GM18526 (cell line): Measurements from ENCODE around the gene SYK.

Source experiments
- POLR2A ChIP-seq: IDR thresholded peaks from 3 replicates; pipeline ENCODE4 v1.6.1; 2011; ENCODE audit not compliant: insufficient read length; ENCODE audit errors: extremely low read depth

Gene SYK

DNA sequence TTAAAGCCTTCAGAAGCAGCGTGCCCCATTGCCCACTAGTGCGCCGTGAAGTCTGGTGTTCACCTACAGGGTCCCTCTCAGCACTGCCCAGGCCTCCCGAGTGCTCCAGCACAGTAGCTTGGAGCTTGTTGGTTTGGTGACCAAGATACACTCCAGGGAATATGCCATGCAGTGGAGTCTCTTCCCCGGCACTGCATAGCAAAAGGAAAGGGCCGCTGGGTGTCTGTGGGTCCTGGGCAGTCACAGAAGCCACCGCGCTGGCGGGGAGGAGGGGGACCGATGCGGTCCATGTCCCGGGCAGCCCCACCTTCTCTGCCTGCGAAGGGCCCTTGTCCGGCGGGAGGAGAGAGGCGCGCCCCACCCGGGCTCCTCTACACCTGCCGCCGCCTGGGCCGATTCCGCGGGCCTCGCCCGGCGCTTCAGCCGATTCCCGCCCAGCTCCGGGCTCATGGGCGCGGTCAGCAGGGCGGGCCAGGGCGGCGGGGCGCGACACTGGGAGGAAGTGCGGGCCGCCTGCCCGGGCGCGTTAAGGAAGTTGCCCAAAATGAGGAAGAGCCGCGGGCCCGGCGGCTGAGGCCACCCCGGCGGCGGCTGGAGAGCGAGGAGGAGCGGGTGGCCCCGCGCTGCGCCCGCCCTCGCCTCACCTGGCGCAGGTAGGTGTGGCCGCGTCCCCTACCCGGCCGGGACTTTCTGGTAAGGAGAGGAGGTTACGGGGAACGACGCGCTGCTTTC, at the start of gene SYK:
Gene SYK, plus strand, starts transcription at position 579 of the 732 bp plus-strand sequence. CDS start 42,080 bp downstream, outside the sequence.
- TF ChIP-seq POLR2A: peak; percentile 64

- no peak for TF ChIP-seq POLR2A
Measured at GRCh38 chr9:90766731-90767130, 34.9 kb upstream of the SYK start.

DNA sequence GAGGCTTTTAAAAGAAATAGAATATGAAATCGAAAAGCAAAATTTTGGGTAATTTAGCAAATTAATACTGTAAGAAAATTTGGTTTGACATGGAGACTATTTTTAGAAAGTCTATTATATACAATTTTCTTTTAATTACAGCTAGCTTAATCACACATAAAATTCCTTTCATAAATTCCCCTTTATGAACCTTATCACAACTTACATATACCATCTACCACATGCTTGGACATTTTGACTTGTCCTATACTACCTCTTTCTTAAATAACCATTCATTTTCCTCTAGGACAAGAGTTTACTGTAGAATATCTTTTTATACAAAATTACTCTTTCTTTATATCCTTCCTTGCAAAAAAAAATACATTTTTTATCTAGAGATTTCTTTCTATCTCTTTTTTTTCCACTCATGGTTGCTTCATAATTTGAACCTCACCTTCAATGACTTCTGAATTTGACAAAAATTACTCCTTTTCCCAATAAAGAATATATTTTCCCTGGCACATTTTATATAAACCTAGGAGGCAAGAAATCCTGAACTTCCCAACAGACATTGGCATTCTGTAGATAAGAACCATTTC, 34.0 kb upstream of the SYK start:
- no peak for TF ChIP-seq POLR2A

DNA sequence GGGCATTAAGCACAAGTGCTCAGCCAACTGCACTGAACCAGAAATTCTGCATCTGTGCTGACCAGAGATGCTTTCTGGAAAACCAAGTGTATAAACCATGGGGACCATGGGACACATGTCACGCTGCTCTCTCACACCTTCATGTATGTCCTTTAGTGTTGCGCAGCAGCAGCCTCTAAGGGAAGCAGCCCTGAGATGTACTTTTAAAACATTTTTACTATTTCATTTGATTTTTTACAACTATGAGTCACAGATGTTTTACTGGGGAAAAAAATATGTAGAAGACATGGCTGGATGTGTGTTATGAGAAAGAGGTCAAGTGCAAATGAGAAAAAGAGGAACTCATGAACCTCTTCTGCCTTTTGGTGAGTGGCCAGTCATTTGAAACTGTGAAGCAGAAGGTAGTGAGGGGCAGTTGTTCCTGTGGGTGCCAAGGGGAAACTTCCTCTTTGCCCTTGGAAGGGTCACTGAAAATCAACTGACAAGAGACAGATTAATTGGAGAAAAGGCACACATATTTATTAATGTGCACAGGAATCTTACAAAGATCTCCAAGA, 31.4 kb upstream of the SYK start:
- no peak for TF ChIP-seq POLR2A

DNA sequence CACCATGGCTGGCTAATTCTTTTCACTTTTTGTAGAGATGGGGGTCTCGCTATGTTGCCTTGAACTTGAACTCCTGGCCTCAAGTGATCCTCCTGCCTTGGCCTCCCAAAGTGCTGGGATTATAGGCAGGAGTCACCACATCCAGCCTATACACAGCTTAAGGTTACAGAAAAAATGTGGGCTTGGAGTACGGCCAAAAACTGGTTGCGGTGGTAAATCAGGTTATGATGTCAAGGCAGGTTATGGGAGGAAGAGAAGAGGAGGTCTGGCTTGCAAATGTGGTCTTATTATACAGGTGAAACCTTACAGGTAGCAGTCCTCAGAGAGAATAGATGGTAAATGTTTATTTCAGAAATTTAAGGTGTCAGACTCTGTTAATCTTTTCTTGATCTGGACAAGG, 30.7 kb upstream of the SYK start:
- TF ChIP-seq POLR2A: no peak

GRCh38 chr9:90772386-90772785, 29.2 kb upstream of the SYK start:
- no peak for TF ChIP-seq POLR2A

DNA sequence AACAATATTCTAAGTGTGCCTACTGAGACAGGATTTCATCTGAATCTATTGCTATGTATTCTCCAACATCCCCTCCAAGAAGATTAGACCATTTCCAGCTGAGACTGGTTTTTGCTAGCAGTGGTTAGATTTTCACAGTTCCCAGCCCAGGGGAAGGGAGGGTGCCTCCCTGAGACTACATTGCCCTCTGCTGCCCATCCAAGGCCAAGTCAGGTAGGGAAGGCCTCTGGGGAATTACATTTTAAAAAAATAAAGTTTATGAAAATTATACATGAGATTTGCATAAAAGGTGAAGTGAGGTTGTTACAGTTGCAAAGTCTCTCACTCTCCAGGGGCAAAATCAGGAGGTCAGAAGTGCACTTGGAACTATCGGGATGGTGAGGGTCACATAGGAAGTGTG, 28.0 kb upstream of the SYK start:
- TF ChIP-seq POLR2A: no peak

- no peak for TF ChIP-seq POLR2A
Measured at GRCh38 chr9:90774071-90774470, 27.5 kb upstream of the SYK start.

DNA sequence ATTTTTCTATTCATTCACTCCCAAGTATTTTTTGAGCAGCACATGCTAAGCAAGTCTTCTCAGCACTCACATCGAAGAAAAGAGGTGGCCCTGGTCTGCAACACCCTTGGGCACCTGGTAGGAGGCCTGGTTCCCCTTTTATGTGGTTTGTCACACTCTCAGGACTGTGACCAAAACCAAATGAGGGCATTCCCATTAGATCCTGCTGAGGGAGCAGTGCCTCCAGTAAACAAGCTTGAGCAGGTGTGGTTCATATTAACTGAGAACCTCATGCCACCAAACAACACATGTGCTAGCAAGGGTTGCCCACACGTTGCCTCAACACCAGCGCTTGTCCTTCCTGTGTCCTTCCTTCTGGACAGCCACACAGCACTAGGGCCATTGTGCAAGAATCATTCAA, 26.9 kb upstream of the SYK start:
- TF ChIP-seq POLR2A: no peak

GRCh38 chr9:90775657-90776056, 26.0 kb upstream of the SYK start:
- TF ChIP-seq POLR2A: no peak

GRCh38 chr9:90778746-90779145, 22.9 kb upstream of the SYK start:
- TF ChIP-seq POLR2A: no peak

DNA sequence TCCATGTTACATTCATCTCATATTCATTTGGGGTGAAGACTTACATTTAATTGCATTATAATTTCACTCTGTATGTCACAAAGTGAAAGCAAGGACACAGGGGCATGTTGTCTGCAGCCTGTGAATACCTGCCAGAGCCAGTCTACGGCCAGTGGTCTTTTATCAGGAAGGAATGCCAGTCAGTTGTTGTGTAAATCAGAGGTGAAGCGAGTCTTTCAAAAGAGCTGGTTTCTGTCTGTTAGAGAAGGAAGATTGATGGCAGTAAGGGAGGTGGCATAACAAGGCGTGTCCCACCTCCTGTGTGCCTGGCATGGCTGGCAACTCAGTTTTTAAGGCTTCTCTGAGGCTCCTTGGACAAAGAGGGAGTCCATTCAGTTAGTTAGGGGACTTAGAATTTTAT, 18.1 kb upstream of the SYK start:
- no peak for TF ChIP-seq POLR2A

DNA sequence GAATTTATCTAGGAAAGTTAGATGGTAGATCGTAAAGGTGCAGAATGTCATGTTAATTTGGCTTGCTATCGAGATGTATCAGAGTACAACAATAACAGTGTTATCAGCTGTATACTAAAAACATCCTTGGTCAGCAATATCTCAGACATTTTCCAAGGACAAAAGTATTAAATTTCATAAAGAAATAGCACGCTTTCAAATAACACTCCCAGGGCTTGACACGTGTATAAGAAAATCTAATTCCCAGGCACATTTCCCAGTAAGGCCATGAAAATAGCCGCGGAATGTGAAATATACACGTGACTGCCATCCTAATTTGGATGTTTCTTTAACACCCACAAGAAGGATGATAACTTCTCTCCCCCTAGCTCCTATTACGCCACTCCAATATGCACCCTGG, 17.7 kb upstream of the SYK start:
- no peak for TF ChIP-seq POLR2A

DNA sequence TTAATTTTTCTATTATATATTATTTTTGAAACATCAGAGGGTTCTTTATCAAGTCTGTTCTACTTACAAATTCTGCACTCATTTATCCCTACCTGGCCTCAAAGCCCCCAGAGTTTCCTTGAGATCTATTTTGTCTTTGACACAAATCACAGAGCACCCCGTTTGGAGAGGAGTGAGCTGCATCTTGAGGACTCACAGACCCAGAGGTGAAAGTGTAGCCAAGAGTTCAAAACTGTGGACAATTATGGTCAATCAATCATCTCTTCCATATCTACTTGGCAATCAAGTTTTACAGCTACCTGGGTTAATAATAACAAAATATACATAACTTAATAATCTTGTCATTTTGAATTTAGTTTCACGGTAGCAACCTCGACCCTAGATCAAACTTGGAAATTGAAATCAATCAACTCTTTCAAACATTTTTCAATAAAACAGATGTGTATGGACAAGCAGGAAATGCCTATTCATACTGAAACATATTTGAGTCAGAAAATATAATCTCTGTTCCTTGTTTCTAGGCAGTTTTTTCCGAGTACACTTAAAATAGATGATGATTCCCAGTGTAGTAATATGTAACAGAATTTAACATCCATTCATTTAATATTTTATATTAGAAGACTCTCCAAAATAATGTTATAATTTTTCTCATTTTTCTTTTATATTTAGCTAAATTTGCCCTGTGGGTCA, 13.7 kb upstream of the SYK start:
- TF ChIP-seq POLR2A: no peak

DNA sequence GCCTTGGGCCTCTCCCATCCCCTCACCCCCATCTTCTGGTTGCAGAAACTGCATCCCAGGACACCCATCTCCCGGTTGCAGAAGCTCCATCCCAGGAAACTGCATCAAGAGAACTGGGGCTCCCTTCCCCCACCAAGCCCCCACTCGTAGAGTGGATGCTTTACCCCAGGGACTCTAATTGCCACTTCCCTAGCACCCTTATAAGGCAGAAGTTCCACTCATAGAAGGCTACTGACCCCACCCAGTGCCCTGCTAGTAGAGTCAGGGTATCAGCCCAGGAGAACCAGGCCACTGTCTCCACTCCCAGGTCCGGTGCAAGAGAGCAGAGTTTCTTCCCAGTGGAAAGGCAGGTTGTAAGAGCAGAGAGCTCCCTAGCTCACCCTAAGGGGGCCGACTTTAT, 12.2 kb upstream of the SYK start:
- TF ChIP-seq POLR2A: no peak

GRCh38 chr9:90789862-90790261, 11.8 kb upstream of the SYK start:
- no peak for TF ChIP-seq POLR2A
